Keratinocyte (primary cell): ENCODE measurements around the gene CNTNAP2.
"Not testable (repeated sequence)": the region's sequence is repeated elsewhere in the genome, so short reads cannot be mapped to it uniquely, and the experiment has no call there.

Experiments used
- EZH2 ChIP-seq: IDR thresholded peaks from one replicate; pipeline ENCODE4 v1.6.1; 2012; ENCODE audit warnings: inconsistent platforms, mild to moderate bottlenecking, low read length, moderate library complexity
- TF ChIP-seq, protein P1 (sequence below), 3 experiments: IDR thresholded peaks in 1 of 3; conservative IDR thresholded peaks in 1 of 3; optimal IDR thresholded peaks in 1 of 3; 2 replicates in 2 of 3; 3 replicates in 1 of 3; pipeline versions ENCODE3 to v1.5.1; 2011; ENCODE audit warnings: low read length in 3 of 3, mild to moderate bottlenecking in 3 of 3, moderate library complexity in 2 of 3, control low read depth in 1 of 3, inconsistent platforms in 1 of 3; ENCODE audit not compliant: insufficient read depth in 2 of 3; ENCODE audit errors: extremely low read depth in 1 of 3

DNA sequence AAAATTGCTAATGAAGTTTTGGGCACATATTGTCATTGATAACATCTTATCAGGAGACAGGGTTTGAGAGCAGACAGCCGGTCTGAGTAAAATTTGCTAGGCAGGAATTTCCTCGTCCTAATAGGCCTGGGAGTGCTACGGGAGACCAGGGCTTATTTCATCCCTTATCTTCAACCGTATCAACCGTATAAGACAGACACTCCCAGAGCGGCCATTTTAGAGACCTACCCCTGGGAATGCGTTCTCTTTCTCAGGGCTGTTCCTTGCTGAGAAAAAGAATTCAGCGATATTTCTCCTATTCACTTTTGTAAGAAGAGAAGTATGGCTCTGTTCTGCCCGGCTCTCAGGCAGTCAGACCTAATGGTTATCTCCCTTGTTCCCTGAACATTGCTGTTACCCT lies 74.8 kb downstream of the CNTNAP2 start:
- TF ChIP-seq, protein P1, sequence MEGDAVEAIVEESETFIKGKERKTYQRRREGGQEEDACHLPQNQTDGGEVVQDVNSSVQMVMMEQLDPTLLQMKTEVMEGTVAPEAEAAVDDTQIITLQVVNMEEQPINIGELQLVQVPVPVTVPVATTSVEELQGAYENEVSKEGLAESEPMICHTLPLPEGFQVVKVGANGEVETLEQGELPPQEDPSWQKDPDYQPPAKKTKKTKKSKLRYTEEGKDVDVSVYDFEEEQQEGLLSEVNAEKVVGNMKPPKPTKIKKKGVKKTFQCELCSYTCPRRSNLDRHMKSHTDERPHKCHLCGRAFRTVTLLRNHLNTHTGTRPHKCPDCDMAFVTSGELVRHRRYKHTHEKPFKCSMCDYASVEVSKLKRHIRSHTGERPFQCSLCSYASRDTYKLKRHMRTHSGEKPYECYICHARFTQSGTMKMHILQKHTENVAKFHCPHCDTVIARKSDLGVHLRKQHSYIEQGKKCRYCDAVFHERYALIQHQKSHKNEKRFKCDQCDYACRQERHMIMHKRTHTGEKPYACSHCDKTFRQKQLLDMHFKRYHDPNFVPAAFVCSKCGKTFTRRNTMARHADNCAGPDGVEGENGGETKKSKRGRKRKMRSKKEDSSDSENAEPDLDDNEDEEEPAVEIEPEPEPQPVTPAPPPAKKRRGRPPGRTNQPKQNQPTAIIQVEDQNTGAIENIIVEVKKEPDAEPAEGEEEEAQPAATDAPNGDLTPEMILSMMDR (optimal IDR thresholded peaks at IDR 0.05 in 1 of 3, IDR thresholded peaks at IDR 0.05 in 1 of 3, conservative IDR thresholded peaks at IDR 0.05 in 1 of 3; ENCODE audit: extremely low read depth in 1 of 3, insufficient read depth in 2 of 3, low read length in 3 of 3) = not testable (repeated sequence)
- not testable (repeated sequence) for TF ChIP-seq EZH2
